C1 segment of cervical spinal cord (tissue), 14 donors: ENCODE measurements around the gene C1orf146.
"Not testable (repeated sequence)": the region's sequence is repeated elsewhere in the genome, so short reads cannot be mapped to it uniquely, and the experiment has no call there.

Experiments used
- DNase-seq, 14 donors: peaks; one replicate each; lab custom pipeline; 2025; lab: John Stamatoyannopoulos, UW

C1orf146 gene

DNA sequence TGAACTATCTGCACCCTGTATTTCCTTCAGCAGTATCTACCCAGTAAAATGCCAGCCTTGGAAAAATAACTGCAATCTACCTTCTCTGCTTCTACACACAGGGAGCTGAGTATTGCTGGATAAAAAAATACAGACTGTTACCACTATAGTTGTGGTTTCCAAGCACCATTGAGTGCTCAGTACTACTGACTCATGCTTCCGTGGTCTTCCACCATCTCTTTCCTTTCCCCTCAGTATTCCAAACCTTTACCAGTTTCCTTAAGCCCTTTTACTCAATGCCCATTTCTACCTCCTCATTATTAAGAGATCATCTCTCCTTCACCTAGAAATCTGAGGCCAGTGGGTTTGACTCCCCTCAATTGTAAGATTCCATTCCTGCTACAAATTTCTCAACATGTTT is 57.2 kb downstream of the C1orf146 start:
- DNase-seq: no peak

DNA sequence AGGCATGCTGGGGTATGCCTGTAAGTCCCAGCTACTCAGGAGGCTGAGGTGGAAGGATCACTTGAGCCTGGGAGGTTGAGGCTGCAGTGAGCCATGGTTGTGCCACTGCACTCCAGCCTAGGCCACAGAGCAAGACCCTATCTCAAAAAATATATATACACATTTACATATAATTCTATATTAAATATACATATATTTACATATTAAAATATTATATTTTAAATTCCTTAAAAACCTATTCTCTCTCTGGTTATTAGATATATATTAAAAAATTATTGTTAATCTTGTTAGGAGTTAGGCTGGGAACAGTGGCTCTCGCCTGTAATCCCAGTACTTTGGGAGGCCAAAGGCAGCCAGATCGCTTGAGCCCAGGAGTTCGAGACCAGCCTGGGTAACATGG is 58.4 kb downstream of the C1orf146 start:
- DNase-seq: no peak

DNA sequence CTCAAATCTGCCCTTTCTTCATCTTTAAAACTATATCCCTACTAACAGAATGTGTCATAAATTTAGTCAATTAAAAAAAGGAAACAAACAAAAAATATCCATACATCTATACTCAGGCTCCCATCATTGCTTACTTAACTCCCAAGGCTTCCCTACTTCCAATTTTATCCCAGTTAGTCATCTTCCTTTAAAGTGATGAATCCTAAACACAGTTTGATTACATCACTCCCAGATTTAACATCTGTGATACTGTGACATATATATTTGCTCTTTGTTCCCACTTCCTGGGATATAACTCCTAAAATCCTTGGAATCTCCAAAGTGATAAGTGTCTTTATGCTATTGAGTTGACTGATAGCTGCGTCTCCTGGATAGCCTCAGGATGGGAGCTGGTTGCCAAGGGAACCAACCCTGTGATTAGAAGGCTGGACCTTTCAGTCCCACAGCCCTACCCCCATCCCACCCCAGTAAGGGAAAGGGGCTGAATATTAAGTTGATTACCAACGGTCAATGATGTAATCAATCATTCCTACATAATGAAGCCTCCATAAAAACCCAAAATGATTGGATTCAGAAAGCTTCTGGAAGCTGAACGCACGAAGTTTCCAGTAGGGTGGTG is 59.5 kb downstream of the C1orf146 start:
- no peak for DNase-seq

DNA sequence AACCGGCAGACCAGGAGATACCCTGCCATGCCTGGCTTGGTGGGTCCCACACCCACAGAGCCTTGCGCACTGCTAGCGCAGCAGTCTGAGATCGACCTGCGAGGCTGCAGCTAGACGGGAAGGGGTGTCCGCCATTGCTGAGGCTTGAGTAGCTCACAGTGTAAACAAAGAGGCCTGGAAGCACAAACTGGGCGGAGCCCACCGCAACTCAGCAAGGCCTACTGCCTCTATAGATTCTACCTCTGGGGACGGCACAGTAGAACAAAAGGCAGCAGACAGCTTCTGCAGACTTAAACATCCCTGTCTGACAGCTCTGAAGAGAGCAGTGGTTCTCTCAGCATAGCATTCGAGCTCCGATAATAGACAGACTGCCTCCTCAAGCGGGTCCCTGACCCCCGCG is 62.1 kb downstream of the C1orf146 start:
- not testable (repeated sequence) for DNase-seq

DNA sequence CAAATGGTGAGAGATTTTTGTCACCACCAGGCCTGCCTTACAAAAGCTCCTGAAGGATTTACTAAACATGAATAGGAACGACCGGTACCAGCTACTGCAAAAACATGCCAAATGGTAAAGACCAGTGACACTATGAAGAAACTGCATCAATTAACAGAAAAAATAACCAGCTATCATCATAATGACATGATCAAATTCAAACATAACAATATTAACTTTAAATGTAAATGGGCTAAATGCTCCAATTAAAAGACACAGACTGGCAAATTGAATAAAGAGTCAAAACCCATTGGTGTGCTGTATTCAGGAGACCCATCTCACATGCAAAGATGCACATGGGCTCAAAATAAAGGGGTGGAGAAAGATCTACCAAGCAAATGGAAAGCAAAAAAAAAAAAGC is 63.7 kb downstream of the C1orf146 start:
- not testable (repeated sequence) for DNase-seq

DNA sequence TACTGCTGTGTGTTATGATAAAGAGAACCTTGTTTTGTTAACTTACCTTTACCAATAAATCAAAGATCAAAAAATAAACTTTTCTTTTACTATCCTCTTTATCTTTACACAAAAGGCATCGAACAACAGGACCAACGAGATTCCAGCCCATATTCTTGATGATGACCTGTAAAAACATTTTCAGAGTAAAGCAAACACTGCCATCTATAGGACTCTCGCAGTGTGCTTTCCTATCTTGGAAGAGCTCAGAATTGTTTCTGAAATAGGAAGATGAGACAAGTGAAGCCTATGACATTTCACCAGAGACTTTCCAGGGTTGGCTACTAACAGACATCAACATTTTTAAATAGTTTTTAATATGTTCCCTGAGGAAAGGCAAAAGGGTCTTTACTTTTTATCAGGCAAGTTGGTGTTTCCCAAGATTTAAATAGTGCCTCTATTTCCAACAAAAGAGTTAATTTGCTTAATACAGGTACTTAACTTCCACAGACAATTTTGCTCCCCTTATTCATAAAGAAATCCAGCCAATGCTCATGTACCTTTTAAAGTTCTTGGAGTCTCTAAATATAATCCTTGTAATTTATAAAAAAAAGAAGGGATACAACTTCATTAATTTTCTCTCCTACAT is 73.8 kb downstream of the C1orf146 start:
- DNase-seq: peak in 2 of 14 donors; percentile 3 to 60
